Bronchial epithelial cell (primary cell): ENCODE measurements around the gene MARCHF3. TPM values are rescaled to one million over a fixed set of nuclear protein-coding genes. Genes with fewer than 3 reads are reported as not detected.
A peak's percentile ranks its signal among the peaks of the same experiment; 100 is the strongest.

Experiments
- DNase-seq: peaks from one replicate; pipeline ENCODE4 v3.0.0-alpha.2; 2010; ENCODE audit warnings: low read depth
- FAIRE-seq: peaks from 2 replicates; lab custom pipeline; 2011; peaks lifted over from hg19 to GRCh38; lab: Jason Lieb, UNC
- H3K27me3 ChIP-seq: 2 replicates; pipeline ENCODE4 v1.5.1; 2011; ENCODE audit warnings: low read length; ENCODE audit not compliant: control insufficient read depth, insufficient read depth
- H3K36me3 ChIP-seq: 2 replicates; pipeline ENCODE4 v1.5.1; 2011; ENCODE audit warnings: low read length; ENCODE audit not compliant: control insufficient read depth, insufficient read depth
- H3K4me3 ChIP-seq: 2 replicates; pipeline ENCODE4 v1.5.1; 2011; ENCODE audit warnings: mild to moderate bottlenecking, low read depth, low read length, control low read depth
- CTCF ChIP-seq: IDR thresholded peaks from 2 replicates; pipeline ENCODE4 v1.5.1; 2011; ENCODE audit warnings: mild to moderate bottlenecking, moderate library complexity, low read length, control low read depth, inconsistent platforms; ENCODE audit not compliant: insufficient read depth, severe bottlenecking
- total RNA-seq: library from RNA; depleted of rRNA; stranded (reverse); fragments of >200 nt; gene quantifications from 2 replicates; pipeline ENCODE4 v1.2.1, GENCODE V29; 2014

MARCHF3 gene
- total RNA-seq, 1 donor from 2014 or later, result 1.6 TPM

GRCh38 chr5:126931963-126932660 lies 98.2 kb downstream of the MARCHF3 start:
- no peaks in the 10 kb centered on the region for H3K36me3 ChIP-seq
- TF ChIP-seq CTCF, result no peak
- no peaks in the 10 kb centered on the region for H3K27me3 ChIP-seq
- no peak overlapping the region for H3K4me3 ChIP-seq
- FAIRE-seq (no peak), DNase-seq (no peak)

- H3K27me3 ChIP-seq, result no peaks in the 10 kb centered on the region
- DNase-seq (no peak), FAIRE-seq (no peak)
- no peak for TF ChIP-seq CTCF
- no peaks in the 10 kb centered on the region for H3K36me3 ChIP-seq
- no peak overlapping the region for H3K4me3 ChIP-seq
Measured at GRCh38 chr5:126928041-126928440, 102.3 kb downstream of the MARCHF3 start.

GRCh38 chr5:126927429-126927828 lies 102.9 kb downstream of the MARCHF3 start:
- peak; percentile 40 for FAIRE-seq

GRCh38 chr5:126926187-126926586 lies 104.2 kb downstream of the MARCHF3 start:
- no peak for TF ChIP-seq CTCF
- no peak for FAIRE-seq
- no peak overlapping the region for H3K4me3 ChIP-seq
- H3K27me3 ChIP-seq, result no peaks in the 10 kb centered on the region
- no peak for DNase-seq
- no peaks in the 10 kb centered on the region for H3K36me3 ChIP-seq

More at GRCh38 chr5:126927429-126927828, 102.9 kb downstream of the MARCHF3 start:
- Histone ChIP-seq H3K4me3 (no peak overlapping the region), H3K36me3 (no peaks in the 10 kb centered on the region), H3K27me3 (no peaks in the 10 kb centered on the region)
- no peak for TF ChIP-seq CTCF
- no peak for DNase-seq

- no peak overlapping the region for H3K4me3 ChIP-seq
- H3K27me3 ChIP-seq, result no peaks in the 10 kb centered on the region
- no peak for FAIRE-seq
- DNase-seq, result no peak
- no peak for TF ChIP-seq CTCF
- no peaks in the 10 kb centered on the region for H3K36me3 ChIP-seq
Measured at GRCh38 chr5:126925482-126925881, 104.9 kb downstream of the MARCHF3 start.

GRCh38 chr5:126924331-126925033 lies 105.9 kb downstream of the MARCHF3 start:
- DNase-seq (no peak), FAIRE-seq (no peak)
- Histone ChIP-seq H3K4me3 (no peak overlapping the region), H3K36me3 (no peaks in the 10 kb centered on the region), H3K27me3 (no peaks in the 10 kb centered on the region)
- no peak for TF ChIP-seq CTCF
